Motor neuron (in vitro differentiated cells): ENCODE measurements around the gene RAB13. TPM values are rescaled to one million over a fixed set of nuclear protein-coding genes. Genes with fewer than 3 reads are reported as not detected.
A peak's percentile ranks its signal among the peaks of the same experiment; 100 is the strongest.

Source experiments
- ATAC-seq, 8 experiments: fragments of 200-7000 bp; cut with Tn5 transposase; replicated peaks in 6 of 8; 2 replicates each; pipeline ENCODE4 v1.8.0; 2021; ENCODE audit warnings: mild to moderate bottlenecking in 8 of 8, moderate library complexity in 8 of 8
- H3K27ac ChIP-seq, 2 donors: fragments of 250-450 bp; sonication (Bioruptor Pico); 2 replicates each; pipeline ENCODE4 v1.9.0; 2021; ENCODE audit warnings: antibody characterized with exemption in 2 of 2, mild to moderate bottlenecking in 2 of 2, moderate library complexity in 1 of 2
- H3K4me1 ChIP-seq, 2 donors: fragments of 250-450 bp; sonication (Bioruptor Pico); replicated peaks in 1 of 2; 2 replicates each; pipeline ENCODE4 v1.6.1; 2021; ENCODE audit warnings: antibody characterized with exemption in 2 of 2, mild to moderate bottlenecking in 2 of 2, moderate library complexity in 1 of 2
- H3K4me3 ChIP-seq, 5 donors: fragments of 250-450 bp; sonication (Bioruptor Pico); 2 replicates each; pipeline ENCODE4 v1.9.0; 2021; ENCODE audit warnings: antibody characterized with exemption in 5 of 5, mild to moderate bottlenecking in 5 of 5, moderate library complexity in 4 of 5
- WGBS, 10 experiments: fragments of 450-650 bp; shearing (Covaris generic); methylation state at CpG; one replicate each; pipeline ENCODE4 v1.0.0; 2022; 5-methylcytosine and 5-hydroxymethylcytosine counted together
- in situ Hi-C, 9 experiments: fragments of 400-800 bp; cut with MboI; loops; one replicate each; pipeline ENCODE4 v1.15.0; 2021; ENCODE audit warnings: low sequenced_read_pairs in 9 of 9, low pct_unique_long_range_greater_than_20kb in 2 of 9; ENCODE audit not compliant: unreplicated experiment in 9 of 9
- total RNA-seq, 8 experiments: library from RNA; unstranded; fragments of 300-600 nt; gene quantifications; 2 replicates each; pipeline versions ENCODE4 v1.2.3 to v1.2.4, GENCODE V29; 2022

The RAB13 gene
- total RNA-seq, 8 experiments from 2014 or later: 27.3 to 276 (median 64.2) TPM

- Histone ChIP-seq H3K27ac (no peak overlapping the region), H3K4me3 (no peak overlapping the region), H3K4me1 (no peaks in the 10 kb centered on the region)
- no peak for ATAC-seq
- in situ Hi-C loops: loop anchor here in 2 of 9 experiments (25.0 kb wide), 1 partner anchor 127 kb away; no protein-coding TSS in a partner anchor
- 65 to 100% (median 91%) methylated on average over 1 to 3 of the region's 3 CpGs; no CpG with 5 or more reads in 4 of the 10 experiments for WGBS, 10 experiments
Observed at GRCh38 chr1:153938996-153939395, 47.1 kb downstream of the RAB13 start.

DNA sequence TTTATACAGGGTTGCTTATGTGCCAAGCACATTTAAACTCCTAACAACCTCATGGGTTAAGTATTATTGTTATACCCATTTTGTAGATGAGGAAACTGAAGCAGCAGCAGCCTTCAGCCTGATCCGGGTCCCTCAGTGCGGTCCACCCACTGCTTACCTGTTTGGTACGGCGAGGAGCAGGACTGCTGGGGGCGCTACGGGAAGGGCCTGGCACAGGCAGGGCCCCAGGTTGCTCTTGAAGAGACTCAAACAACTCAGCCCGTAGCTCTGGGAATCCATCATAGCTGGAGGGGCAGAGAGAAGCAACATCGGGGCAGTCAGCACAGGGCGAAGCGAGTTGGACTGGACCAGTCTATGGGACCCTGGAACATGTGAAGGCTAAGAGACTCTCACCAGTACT lies 48.8 kb downstream of the RAB13 start:
- Histone ChIP-seq H3K4me1 (no peaks in the 10 kb centered on the region), H3K27ac (no peak overlapping the region), H3K4me3 (no peak overlapping the region)
- WGBS, 10 experiments: 90 to 100% (median 96%) methylated on average over 1 to 10 of the region's 10 CpGs; no CpG with 5 or more reads in 3 of the 10 experiments
- ATAC-seq: no peak
- in situ Hi-C loops: loop anchor here in 2 of 9 experiments (25.0 kb wide), 1 partner anchor 125 kb away; no protein-coding TSS in a partner anchor

DNA sequence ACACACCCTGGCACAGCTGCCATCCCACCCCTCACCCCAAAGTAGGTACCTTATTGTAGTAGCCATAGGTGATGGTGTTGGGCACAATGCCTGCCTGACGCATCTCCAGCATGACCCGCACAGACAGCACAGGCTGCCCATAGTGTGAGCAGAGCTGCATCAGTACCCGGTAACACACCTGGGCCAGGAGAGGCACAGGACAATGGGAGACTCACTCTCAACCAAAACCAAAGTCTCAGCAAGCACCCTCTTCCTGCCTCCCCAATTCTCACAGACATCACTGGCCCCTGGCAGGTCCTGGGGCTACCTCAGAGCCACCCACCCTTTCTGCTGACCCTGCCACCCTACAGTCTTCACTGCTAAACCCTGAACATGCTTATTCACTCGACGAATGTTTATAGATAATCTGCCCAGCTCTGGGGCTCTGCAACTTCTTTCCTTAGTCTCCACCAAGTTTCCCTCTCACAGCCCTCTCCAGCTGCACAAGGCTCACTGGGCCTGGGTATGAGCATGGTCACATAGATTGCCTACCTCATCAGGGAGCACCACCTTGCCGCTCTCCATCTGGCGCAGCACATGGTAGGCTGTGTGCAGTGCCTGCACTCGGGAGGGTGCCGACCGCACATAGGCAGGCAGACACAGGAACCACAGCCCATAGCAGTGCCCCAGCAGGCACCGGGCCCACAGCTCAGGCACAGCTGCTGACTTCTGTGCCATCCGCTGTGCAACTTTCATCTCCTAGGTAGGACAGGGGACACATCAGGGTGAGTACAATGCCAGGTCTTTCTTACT lies 49.9 kb downstream of the RAB13 start:
- in situ Hi-C loops: loop anchor here in 2 of 9 experiments (25.0 kb wide), 1 partner anchor 124 kb away; no protein-coding TSS in a partner anchor
- WGBS, 10 experiments: 90 to 100% (median 97%) methylated on average over 1 to 11 of the region's 12 CpGs; no CpG with 5 or more reads in 4 of the 10 experiments

GRCh38 chr1:153934746-153935145 lies 51.4 kb downstream of the RAB13 start:
- H3K4me1 ChIP-seq: no peaks in the 10 kb centered on the region
- 92 to 100% (median 98%) methylated on average over 1 to 9 of the region's 9 CpGs; no CpG with 5 or more reads in 4 of the 10 experiments for WGBS, 10 experiments
- no peak overlapping the region for H3K4me3 ChIP-seq
- ATAC-seq: no peak
- in situ Hi-C loops: loop anchor here in 2 of 9 experiments (25.0 kb wide), 1 partner anchor 122 kb away; no protein-coding TSS in a partner anchor
- H3K27ac ChIP-seq: no peak overlapping the region

More for the DNA sequence above, 49.9 kb downstream of the RAB13 start:
- no peak for ATAC-seq
- Histone ChIP-seq H3K27ac (no peak overlapping the region), H3K4me3 (no peak overlapping the region), H3K4me1 (no peaks in the 10 kb centered on the region)

- no peak overlapping the region for H3K27ac ChIP-seq
- H3K4me1 ChIP-seq: no peaks in the 10 kb centered on the region
- WGBS, 10 experiments: 82 to 97% (median 92%) methylated on average over 2 to 9 of the region's 11 CpGs; no CpG with 5 or more reads in 6 of the 10 experiments
- no peak for ATAC-seq
- no peak overlapping the region for H3K4me3 ChIP-seq
- in situ Hi-C loops: loop anchor here in 2 of 9 experiments (25.0 kb wide), 1 partner anchor 122 kb away; no protein-coding TSS in a partner anchor
Observed at GRCh38 chr1:153933955-153934354, 52.2 kb downstream of the RAB13 start.

- Histone ChIP-seq H3K27ac (no peak overlapping the region), H3K4me3 (no peak overlapping the region), H3K4me1 (peaks cover 0 to 2% of the 10 kb centered on the region in 2 donors)
- in situ Hi-C loops: loop anchor here in 2 of 9 experiments (25.0 kb wide), 1 partner anchor 121 kb away; no protein-coding TSS in a partner anchor
- 100% methylated on average over 1 of the region's 14 CpGs; no CpG with 5 or more reads in 9 of the 10 experiments for WGBS, 10 experiments
- ATAC-seq: peak in 2 of 8 experiments; percentile 19 to 20
Observed at GRCh38 chr1:153933430-153933829, 52.7 kb downstream of the RAB13 start.

- H3K27ac ChIP-seq: no peak overlapping the region
- ATAC-seq: no peak
- WGBS, 10 experiments: 96 to 100% (median 97%) methylated on average over 2 to 10 of the region's 18 CpGs; no CpG with 5 or more reads in 7 of the 10 experiments
- in situ Hi-C loops: loop anchor here in 2 of 9 experiments (25.0 kb wide), 1 partner anchor 120 kb away; no protein-coding TSS in a partner anchor
- peaks cover 0 to 7% of the 10 kb centered on the region in 2 donors for H3K4me1 ChIP-seq
- H3K4me3 ChIP-seq: no peak overlapping the region
Observed at GRCh38 chr1:153932156-153933131, 53.7 kb downstream of the RAB13 start.

Other genes with a start within 250 kb of the RAB13 start
- 10 to 100 TPM in 5 of 8 experiments, 1 to 10 TPM in 3; 5.0 to 49.7 (median 15.3) TPM for gene SLC27A3, start 210.9 kb downstream of the RAB13 start, total RNA-seq
- 10 to 100 TPM in 7 of 8 experiments, 1 to 10 TPM in 1; 6.6 to 36.5 (median 23.7) TPM for gene GATAD2B, start 63.4 kb downstream of the RAB13 start, total RNA-seq
- gene DENND4B, start 39.6 kb downstream of the RAB13 start, total RNA-seq: 10 to 100 TPM; 11.5 to 46.0 (median 29.8) TPM
- gene CRTC2, start 27.7 kb downstream of the RAB13 start, total RNA-seq: 10 to 100 TPM in 7 of 8 experiments, 1 to 10 TPM in 1; 7.1 to 15.3 (median 13.0) TPM
- 100 to 1,000 TPM in 1 of 8 experiments, 10 to 100 TPM in 7; 36.6 to 117 (median 57.0) TPM for gene SLC39A1, start 22.8 kb downstream of the RAB13 start, total RNA-seq
- gene CREB3L4, start 18.4 kb downstream of the RAB13 start, total RNA-seq: 10 to 100 TPM in 6 of 8 experiments, 1 to 10 TPM in 2; 7.1 to 30.0 (median 19.5) TPM
- gene JTB, start 8.7 kb downstream of the RAB13 start, total RNA-seq: 100 to 1,000 TPM in 6 of 8 experiments, 10 to 100 TPM in 2; 78.1 to 140 (median 109) TPM
- over 10,000 TPM in 4 of 8 experiments, 1,000 to 10,000 TPM in 4; 2,543 to 20,464 (median 10,879) TPM for gene RPS27, start 4.4 kb upstream of the RAB13 start, total RNA-seq
- gene NUP210L, start 168.7 kb upstream of the RAB13 start, total RNA-seq: under 1 TPM; 0.10 to 0.60 (median 0.31) TPM
- 100 to 1,000 TPM; 142 to 388 (median 227) TPM for gene TPM3, start 205.8 kb upstream of the RAB13 start, total RNA-seq
- gene CFAP141, start 220.0 kb upstream of the RAB13 start, total RNA-seq: 1 to 10 TPM in 1 of 8 experiments, not detected in 7; 3.7 TPM
- gene UBAP2L, start 234.6 kb upstream of the RAB13 start, total RNA-seq: 100 to 1,000 TPM in 5 of 8 experiments, 10 to 100 TPM in 3; 75.6 to 188 (median 117) TPM